ENCODE data around the gene THSD7B. TPM values are rescaled to one million over a fixed set of nuclear protein-coding genes. Genes with fewer than 3 reads are reported as not detected.

The THSD7B gene
- total RNA-seq, 4 donors from 2014 or later = under 0.01 to 0.29 (median 0.03) TPM

DNA sequence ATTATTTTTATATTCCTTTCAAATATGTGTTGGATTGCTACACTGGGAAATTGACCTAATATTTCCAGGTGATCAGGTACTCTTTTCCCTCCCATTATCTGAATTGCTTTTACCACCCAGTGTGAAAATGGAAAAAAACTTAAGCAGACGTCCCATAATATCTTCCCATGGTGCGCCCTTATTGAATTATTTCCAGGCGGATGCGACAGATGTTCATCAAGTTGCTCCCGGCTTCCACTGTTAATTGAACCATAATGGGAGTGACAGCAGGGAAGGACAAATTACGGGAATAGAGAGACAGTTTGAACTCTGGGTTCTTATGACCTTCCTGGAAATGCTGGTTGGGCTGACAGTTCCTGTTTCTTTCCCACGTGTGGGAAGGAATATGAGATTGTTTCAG, 93.3 kb downstream of the THSD7B start:
- 58% methylated on average over 7 of the region's 7 CpGs for WGBS
- intact Hi-C loops (cut with DNase I) = no loop called here
- DNase-seq (ENCODE audit: extremely low spot score) = no peak
- H3K36me3 ChIP-seq = no peaks in the 10 kb centered on the region
- H3K27ac ChIP-seq (replicated peaks in 1 of 4) = no peak overlapping the region
- H3K27me3 ChIP-seq = no peaks in the 10 kb centered on the region
- H3K4me1 ChIP-seq = no peaks in the 10 kb centered on the region
- H3K9me3 ChIP-seq = no peaks in the 10 kb centered on the region
- no peak overlapping the region for H3K4me3 ChIP-seq
- TF ChIP-seq POLR2A (IDR thresholded peaks at IDR 0.05; ENCODE audit: low read depth) (no peak), POLR2AphosphoS5 (IDR thresholded peaks at IDR 0.05) (no peak), EP300 (IDR thresholded peaks at IDR 0.05) (no peak)
- TF ChIP-seq, protein P1, sequence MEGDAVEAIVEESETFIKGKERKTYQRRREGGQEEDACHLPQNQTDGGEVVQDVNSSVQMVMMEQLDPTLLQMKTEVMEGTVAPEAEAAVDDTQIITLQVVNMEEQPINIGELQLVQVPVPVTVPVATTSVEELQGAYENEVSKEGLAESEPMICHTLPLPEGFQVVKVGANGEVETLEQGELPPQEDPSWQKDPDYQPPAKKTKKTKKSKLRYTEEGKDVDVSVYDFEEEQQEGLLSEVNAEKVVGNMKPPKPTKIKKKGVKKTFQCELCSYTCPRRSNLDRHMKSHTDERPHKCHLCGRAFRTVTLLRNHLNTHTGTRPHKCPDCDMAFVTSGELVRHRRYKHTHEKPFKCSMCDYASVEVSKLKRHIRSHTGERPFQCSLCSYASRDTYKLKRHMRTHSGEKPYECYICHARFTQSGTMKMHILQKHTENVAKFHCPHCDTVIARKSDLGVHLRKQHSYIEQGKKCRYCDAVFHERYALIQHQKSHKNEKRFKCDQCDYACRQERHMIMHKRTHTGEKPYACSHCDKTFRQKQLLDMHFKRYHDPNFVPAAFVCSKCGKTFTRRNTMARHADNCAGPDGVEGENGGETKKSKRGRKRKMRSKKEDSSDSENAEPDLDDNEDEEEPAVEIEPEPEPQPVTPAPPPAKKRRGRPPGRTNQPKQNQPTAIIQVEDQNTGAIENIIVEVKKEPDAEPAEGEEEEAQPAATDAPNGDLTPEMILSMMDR (IDR thresholded peaks at IDR 0.05) = no peak

DNA sequence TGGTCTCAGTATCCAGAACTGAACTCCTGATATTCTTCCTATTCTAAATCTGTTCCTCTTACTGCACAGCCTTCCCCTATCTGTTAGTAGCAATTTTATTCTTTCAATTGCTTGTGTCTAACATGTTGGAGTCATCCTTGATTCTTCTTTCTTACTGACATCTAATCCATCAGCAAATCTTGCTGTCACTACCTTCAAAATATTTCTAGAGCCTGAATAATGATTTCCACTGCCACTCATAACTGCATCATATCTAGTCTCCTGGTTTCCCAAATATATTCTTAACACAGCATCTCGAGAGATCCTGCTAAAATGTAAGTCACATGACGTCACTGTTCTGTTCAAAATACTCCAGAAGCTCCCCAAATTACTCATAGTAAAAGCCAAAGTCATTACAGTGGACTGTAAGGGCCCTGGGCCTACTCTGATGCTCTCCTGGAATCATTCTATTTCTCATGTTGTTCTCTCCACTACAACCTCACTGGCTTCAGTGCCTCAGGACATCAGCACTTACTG, 95.2 kb downstream of the THSD7B start:
- DNase-seq (ENCODE audit: extremely low spot score) = no peak
- intact Hi-C loops (cut with DNase I) = no loop called here
- Histone ChIP-seq H3K36me3 (no peaks in the 10 kb centered on the region), H3K27ac (replicated peaks in 1 of 4) (no peak overlapping the region), H3K4me3 (no peak overlapping the region), H3K27me3 (no peaks in the 10 kb centered on the region), H3K4me1 (no peaks in the 10 kb centered on the region), H3K9me3 (no peaks in the 10 kb centered on the region)
- 80% methylated on average over 2 of the region's 2 CpGs for whole genome bisulfite sequencing
- TF ChIP-seq POLR2AphosphoS5 (IDR thresholded peaks at IDR 0.05) = no peak
- TF ChIP-seq, protein P1 (IDR thresholded peaks at IDR 0.05) = no peak
- no peak for TF ChIP-seq POLR2A (IDR thresholded peaks at IDR 0.05; ENCODE audit: low read depth)
- TF ChIP-seq EP300 (IDR thresholded peaks at IDR 0.05) = no peak

DNA sequence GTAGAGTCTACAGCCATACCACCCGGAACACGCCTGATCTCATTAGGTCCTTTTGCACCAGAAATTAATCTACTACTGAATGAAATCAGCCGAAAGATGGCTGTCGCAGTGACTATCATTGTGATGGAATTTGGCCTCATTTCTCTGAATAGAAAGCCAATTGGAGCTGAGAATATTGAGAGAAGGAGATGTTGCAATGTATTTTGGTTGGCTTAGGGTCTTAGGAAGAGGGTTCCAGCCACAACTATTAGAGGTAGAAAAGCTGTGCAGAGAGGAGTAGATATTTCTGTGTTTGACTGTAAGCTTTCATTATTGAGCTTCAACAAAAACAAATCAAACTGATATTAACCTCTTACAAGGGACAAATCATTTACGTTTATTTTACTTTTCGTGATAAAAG, 98.1 kb downstream of the THSD7B start:
- Histone ChIP-seq H3K27ac (replicated peaks in 1 of 4) (no peak overlapping the region), H3K4me3 (no peak overlapping the region), H3K9me3 (no peaks in the 10 kb centered on the region), H3K36me3 (no peaks in the 10 kb centered on the region), H3K27me3 (no peaks in the 10 kb centered on the region), H3K4me1 (no peaks in the 10 kb centered on the region)
- DNase-seq (ENCODE audit: extremely low spot score) = no peak
- 61% methylated on average over 6 of the region's 6 CpGs for WGBS
- intact Hi-C loops (cut with DNase I) = no loop called here
- TF ChIP-seq POLR2A (IDR thresholded peaks at IDR 0.05; ENCODE audit: low read depth) (no peak), EP300 (IDR thresholded peaks at IDR 0.05) (no peak), POLR2AphosphoS5 (IDR thresholded peaks at IDR 0.05) (no peak)
- TF ChIP-seq, protein P1 (IDR thresholded peaks at IDR 0.05) = no peak

DNA sequence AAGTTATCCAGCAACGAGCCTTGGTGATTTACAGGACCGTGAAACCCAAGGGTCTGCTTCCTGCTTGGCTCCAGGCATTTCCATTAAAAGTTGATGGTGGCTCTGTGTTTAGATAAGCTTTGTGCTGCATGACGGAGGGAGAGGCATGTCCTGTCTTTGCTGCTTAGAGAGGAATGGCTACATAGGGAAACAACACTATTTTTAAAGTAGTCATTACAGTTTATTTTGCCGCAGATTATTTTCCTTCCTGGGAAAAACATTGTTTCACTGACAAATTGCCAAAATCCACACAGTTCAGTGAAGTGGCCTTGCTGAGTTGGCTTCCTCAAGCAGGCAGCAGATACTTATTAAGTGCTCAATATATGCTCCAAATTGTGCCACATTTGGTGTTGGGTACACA, 98.5 kb downstream of the THSD7B start:
- DNase-seq (ENCODE audit: extremely low spot score) = no peak
- no peaks in the 10 kb centered on the region for H3K27me3 ChIP-seq
- no peaks in the 10 kb centered on the region for H3K9me3 ChIP-seq
- no peak overlapping the region for H3K27ac ChIP-seq (replicated peaks in 1 of 4)
- intact Hi-C loops (cut with DNase I) = no loop called here
- 20% methylated on average over 4 of the region's 4 CpGs for WGBS
- no peak overlapping the region for H3K4me3 ChIP-seq
- no peaks in the 10 kb centered on the region for H3K36me3 ChIP-seq
- TF ChIP-seq, protein P1 (IDR thresholded peaks at IDR 0.05) = no peak
- no peak for TF ChIP-seq POLR2AphosphoS5 (IDR thresholded peaks at IDR 0.05)
- TF ChIP-seq POLR2A (IDR thresholded peaks at IDR 0.05; ENCODE audit: low read depth) = no peak
- no peak for TF ChIP-seq EP300 (IDR thresholded peaks at IDR 0.05)
- no peaks in the 10 kb centered on the region for H3K4me1 ChIP-seq

DNA sequence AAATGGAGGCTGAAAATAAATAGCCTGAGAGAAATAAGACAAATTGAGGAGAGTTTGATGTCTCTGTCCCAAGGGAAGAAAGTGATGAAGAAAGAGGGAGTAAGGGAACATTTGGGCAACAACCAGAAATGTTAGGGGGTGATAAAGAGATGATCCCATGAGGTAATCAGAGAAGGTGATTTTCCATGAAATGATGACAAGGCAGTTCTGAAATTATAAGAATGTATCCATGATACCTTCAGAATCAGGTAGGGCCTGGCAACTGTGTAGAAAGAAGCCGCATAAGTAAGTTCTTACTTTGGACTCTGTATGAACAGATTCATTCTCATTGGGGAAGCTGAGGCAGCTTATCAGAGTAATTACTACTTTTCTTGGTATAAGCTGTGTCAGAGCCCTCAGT, 106.1 kb downstream of the THSD7B start:
- WGBS = 100% methylated on average over 1 of the region's 1 CpG
- no peak overlapping the region for H3K27ac ChIP-seq (replicated peaks in 1 of 4)

More for the DNA sequence above, 106.1 kb downstream of the THSD7B start:
- no peaks in the 10 kb centered on the region for H3K27me3 ChIP-seq
- H3K36me3 ChIP-seq = no peaks in the 10 kb centered on the region
- intact Hi-C loops (cut with DNase I) = no loop called here
- no peak for TF ChIP-seq POLR2A (IDR thresholded peaks at IDR 0.05; ENCODE audit: low read depth)
- no peak for TF ChIP-seq EP300 (IDR thresholded peaks at IDR 0.05)
- no peak for TF ChIP-seq POLR2AphosphoS5 (IDR thresholded peaks at IDR 0.05)
- TF ChIP-seq, protein P1 (IDR thresholded peaks at IDR 0.05) = no peak
- DNase-seq (ENCODE audit: extremely low spot score) = no peak
- no peaks in the 10 kb centered on the region for H3K9me3 ChIP-seq
- H3K4me1 ChIP-seq = no peaks in the 10 kb centered on the region
- no peak overlapping the region for H3K4me3 ChIP-seq

Measured in esophagus muscularis mucosa (tissue), 4 donors.